GM18526 (cell line): ENCODE measurements around the gene RERE.

Experiments
- POLR2A ChIP-seq: IDR thresholded peaks from 3 replicates; pipeline ENCODE4 v1.6.1; 2011; ENCODE audit not compliant: insufficient read length; ENCODE audit errors: extremely low read depth

RERE gene

GRCh38 chr1:8343044-8343443 lies 474.4 kb downstream of the RERE start:
- no peak for TF ChIP-seq POLR2A

GRCh38 chr1:8342325-8342724 lies 475.1 kb downstream of the RERE start:
- no peak for TF ChIP-seq POLR2A

DNA sequence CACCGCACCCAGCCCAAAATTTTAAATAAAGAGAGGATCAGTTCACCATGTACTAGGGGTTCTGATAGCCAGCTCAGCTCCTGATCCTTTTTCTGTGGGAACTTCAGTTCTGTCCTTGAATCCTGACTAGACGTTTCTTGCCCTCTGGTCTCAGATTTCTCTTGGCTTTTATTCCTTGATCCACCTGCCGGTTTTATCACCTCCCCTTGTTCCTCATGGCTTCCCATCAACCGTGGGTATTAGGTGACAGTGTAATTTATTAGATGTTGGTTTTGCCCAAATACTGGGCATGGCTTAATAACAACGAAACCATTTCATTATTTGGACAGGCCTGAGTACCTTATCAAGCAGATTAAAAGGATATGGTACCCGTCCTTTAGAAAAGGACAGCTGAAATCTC lies 477.0 kb downstream of the RERE start:
- no peak for TF ChIP-seq POLR2A

DNA sequence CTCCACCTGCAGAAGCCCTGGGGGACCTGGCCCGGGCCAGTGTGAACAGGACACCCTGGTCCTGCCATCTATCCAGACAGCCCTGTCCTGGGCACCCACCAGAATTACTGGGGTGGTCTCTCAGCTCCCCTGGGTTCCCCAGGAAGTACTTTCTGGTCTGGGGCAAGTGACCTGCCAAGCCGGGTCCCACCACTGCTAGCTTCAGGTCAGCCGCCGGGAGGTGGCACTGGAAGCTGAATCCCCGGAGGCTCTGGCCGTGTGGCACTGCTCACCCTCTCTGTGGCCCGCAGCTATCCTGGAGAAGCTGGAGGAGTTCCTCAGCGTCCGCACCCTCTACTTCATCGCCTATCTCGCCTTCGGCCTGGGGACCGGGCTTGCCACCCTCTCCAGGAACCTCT lies 478.2 kb downstream of the RERE start:
- TF ChIP-seq POLR2A: no peak

GRCh38 chr1:8338526-8339202 lies 478.8 kb downstream of the RERE start:
- no peak for TF ChIP-seq POLR2A

GRCh38 chr1:8337776-8338525 lies 479.5 kb downstream of the RERE start:
- TF ChIP-seq POLR2A: no peak

- TF ChIP-seq POLR2A: no peak
Measured at GRCh38 chr1:8335246-8335645, 482.2 kb downstream of the RERE start.

DNA sequence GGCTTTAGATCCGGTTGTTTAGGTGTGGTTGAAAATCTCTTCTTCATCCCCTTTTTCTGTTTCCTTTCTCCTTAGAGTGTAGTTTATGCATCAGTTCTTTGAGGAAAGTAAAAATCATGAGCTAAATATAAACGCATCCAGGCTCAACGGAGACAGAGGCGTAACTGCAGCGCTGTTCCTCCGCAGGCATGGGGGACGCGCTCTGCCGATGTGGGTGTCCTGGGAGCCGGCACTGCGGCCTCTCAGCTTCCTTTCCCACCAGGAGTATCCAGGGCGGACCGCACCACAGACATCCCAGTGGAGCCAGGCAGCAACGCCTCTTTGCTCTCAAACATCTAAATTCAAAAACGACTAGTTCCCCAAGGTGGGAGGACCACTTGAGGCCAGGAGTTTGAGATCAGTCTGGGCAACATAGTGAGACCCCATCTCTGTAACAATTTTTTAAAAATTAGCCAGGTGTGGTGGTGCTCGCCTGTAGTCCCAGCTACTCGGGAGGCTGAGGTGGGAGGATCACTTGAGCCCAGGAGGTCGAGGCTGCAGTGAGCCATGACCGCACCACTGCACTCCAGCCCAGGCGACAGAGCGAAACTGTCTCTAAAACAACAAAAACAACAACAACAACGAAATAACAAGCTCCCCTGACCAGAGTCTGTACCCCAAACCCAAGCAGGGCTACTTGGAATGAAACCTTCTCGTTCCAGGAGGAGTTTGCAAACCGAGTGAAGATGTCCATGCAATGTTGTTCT lies 483.2 kb downstream of the RERE start:
- TF ChIP-seq POLR2A: no peak

DNA sequence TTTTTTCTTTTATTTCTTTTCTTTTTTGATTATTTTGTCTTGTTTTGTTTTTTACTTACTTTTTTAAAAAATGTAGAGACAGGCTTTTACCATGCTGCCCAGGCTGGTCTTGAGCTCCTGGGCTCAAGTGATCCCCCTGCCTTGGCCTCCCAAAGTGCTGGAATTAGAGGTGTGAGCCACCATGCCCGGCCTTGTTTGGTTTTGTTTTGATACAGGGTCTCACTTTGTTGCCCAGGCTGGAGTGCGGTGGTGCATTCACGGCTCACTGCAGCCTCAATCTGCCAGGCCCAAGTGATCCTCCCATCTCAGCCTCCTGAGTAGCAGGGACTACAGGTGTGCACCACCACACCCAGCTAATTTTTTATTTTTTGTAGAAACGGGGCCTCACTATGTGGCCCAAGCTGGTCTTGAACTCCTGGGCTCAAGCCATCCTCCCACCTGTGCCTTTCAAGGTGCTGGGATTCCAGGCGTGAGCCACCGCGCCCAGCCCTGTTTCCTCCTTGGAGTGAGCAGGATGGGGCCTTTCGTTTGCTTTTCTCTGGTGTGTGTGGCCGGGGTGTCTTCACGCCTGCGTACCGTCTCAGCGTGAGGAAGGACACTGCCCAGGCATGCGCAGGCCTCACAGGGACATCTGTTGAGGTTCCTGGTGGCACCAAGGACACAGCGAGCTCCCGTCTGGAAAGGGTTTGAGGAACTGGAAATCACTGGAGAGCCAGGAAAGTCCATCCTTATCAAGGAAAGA lies 484.0 kb downstream of the RERE start:
- TF ChIP-seq POLR2A: no peak

GRCh38 chr1:8332806-8333205 lies 484.6 kb downstream of the RERE start:
- TF ChIP-seq POLR2A: no peak

- TF ChIP-seq POLR2A: no peak
Measured at GRCh38 chr1:8330271-8331125, 486.9 kb downstream of the RERE start.

DNA sequence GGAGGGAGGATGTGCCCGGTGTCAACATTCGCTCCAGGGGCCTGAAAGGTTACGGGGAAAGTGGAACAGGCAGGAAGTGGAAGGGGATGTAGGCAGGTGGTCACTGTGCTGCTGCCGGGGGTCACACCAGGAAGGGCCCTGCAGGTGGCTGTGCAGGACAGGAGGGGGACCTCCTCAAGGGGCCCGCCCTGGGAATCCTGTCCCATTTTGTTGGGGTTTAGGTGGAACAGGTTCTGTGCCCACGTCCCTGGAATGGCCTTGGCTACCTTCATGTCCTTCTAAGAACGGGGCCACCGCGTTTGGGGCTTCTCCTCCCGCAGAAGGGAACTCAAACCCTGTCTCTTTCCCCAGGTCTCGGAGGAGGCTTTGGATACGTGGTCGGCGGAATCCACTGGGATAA lies 487.6 kb downstream of the RERE start:
- TF ChIP-seq POLR2A: no peak

DNA sequence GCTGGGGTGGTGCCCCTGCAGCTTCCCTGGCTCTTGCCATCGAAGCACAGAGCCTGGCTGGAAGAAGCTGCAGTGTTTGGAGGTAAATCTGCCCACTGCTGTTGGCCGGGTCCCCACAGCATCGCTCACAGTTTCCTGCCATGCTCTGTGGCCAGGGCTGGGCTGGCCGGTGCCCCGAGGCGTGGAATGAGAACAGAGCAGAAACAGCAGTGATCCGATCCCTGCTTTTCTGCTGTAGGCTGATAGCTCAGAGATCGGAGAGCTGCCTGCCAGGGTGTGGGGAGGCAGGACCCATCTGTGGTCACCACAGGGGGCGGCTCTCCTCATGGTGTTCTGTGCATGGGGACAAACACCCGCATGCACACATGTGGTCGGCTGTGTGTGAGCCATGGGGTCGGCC lies 488.0 kb downstream of the RERE start:
- no peak for TF ChIP-seq POLR2A

GRCh38 chr1:8328271-8328670 lies 489.2 kb downstream of the RERE start:
- TF ChIP-seq POLR2A: no peak
